Trophoblast cell (in vitro differentiated cells and primary cell): ENCODE measurements around the gene MYO3A.

ENCODE experiments used
- DNase-seq, 2 donors: peaks; one replicate each; pipeline ENCODE4 v3.0.0-alpha.2; 2016
- H2AFZ ChIP-seq: 2 replicates; pipeline ENCODE4 v1.6.1; 2013; ENCODE audit warnings: low read length, moderate library complexity, mild to moderate bottlenecking; ENCODE audit not compliant: insufficient read depth, poor library complexity
- H2AK5ac ChIP-seq: 2 replicates; pipeline ENCODE4 v1.6.1; 2013; ENCODE audit warnings: mild to moderate bottlenecking, low read length
- H2BK120ac ChIP-seq: 2 replicates; pipeline ENCODE4 v1.6.1; 2013; ENCODE audit warnings: low read length, mild to moderate bottlenecking, moderate library complexity; ENCODE audit not compliant: insufficient read depth, poor library complexity
- H2BK12ac ChIP-seq: 2 replicates; pipeline ENCODE4 v1.6.1; 2013; ENCODE audit warnings: mild to moderate bottlenecking, low read length, moderate library complexity
- H2BK5ac ChIP-seq: 2 replicates; pipeline ENCODE4 v1.6.1; 2013; ENCODE audit warnings: low read length, low read depth, moderate library complexity, mild to moderate bottlenecking; ENCODE audit not compliant: poor library complexity
- H3K14ac ChIP-seq: 2 replicates; pipeline ENCODE4 v1.6.1; 2013; ENCODE audit warnings: mild to moderate bottlenecking, low read length
- H3K18ac ChIP-seq: 2 replicates; pipeline ENCODE4 v1.6.1; 2013; ENCODE audit warnings: mild to moderate bottlenecking, low read length
- H3K23ac ChIP-seq: 2 replicates; pipeline ENCODE4 v1.6.1; 2013; ENCODE audit warnings: low read length
- H3K27ac ChIP-seq: 2 replicates; pipeline ENCODE4 v1.5.1; 2013; ENCODE audit warnings: low read depth, mild to moderate bottlenecking, inconsistent platforms, low read length, moderate library complexity
- H3K27me3 ChIP-seq: 2 replicates; pipeline ENCODE4 v1.6.1; 2013; ENCODE audit warnings: inconsistent platforms, mild to moderate bottlenecking, low read length, moderate library complexity; ENCODE audit not compliant: insufficient read depth
- H3K36me3 ChIP-seq, 2 experiments: 1 replicate in 1 of 2; 2 replicates in 1 of 2; pipeline ENCODE4 v1.6.1; 2013; ENCODE audit warnings: low read length in 2 of 2, mild to moderate bottlenecking in 2 of 2, moderate library complexity in 1 of 2; ENCODE audit not compliant: insufficient read depth in 2 of 2, control insufficient read depth in 1 of 2
- H3K4ac ChIP-seq: 2 replicates; pipeline ENCODE4 v1.6.1; 2013; ENCODE audit warnings: low read depth, mild to moderate bottlenecking, low read length, moderate library complexity
- H3K4me1 ChIP-seq, 2 experiments: 1 replicate in 1 of 2; 2 replicates in 1 of 2; pipeline ENCODE4 v1.6.1; 2013; ENCODE audit warnings: low read length in 2 of 2, mild to moderate bottlenecking in 2 of 2, moderate library complexity in 1 of 2; ENCODE audit not compliant: insufficient read depth in 2 of 2, control insufficient read depth in 1 of 2
- H3K4me2 ChIP-seq: 2 replicates; pipeline ENCODE4 v1.6.1; 2013; ENCODE audit warnings: inconsistent platforms, mild to moderate bottlenecking, low read length, moderate library complexity
- H3K4me3 ChIP-seq: 2 replicates; pipeline ENCODE4 v1.5.1; 2013; ENCODE audit warnings: mild to moderate bottlenecking, low read depth, low read length, inconsistent platforms
- H3K79me1 ChIP-seq: one replicate; pipeline ENCODE4 v1.6.1; 2013; ENCODE audit warnings: low read length
- H3K79me2 ChIP-seq: 2 replicates; pipeline ENCODE4 v1.6.1; 2013; ENCODE audit warnings: low read length, mild to moderate bottlenecking; ENCODE audit not compliant: control insufficient read depth, insufficient read depth, poor library complexity
- H3K9ac ChIP-seq: 2 replicates; pipeline ENCODE4 v1.6.1; 2013; ENCODE audit warnings: mild to moderate bottlenecking, low read length
- H3K9me3 ChIP-seq: 2 replicates; pipeline ENCODE4 v1.6.1; 2013; ENCODE audit warnings: low read depth, mild to moderate bottlenecking, control low read depth, inconsistent platforms, low read length; ENCODE audit not compliant: insufficient read depth
- H4K12ac ChIP-seq: 2 replicates; pipeline ENCODE4 v1.6.1; 2013; ENCODE audit warnings: low read depth, mild to moderate bottlenecking, low read length, moderate library complexity
- H4K8ac ChIP-seq: 2 replicates; pipeline ENCODE4 v1.6.1; 2013; ENCODE audit warnings: low read depth, mild to moderate bottlenecking, low read length, moderate library complexity
- H4K91ac ChIP-seq: one replicate; pipeline ENCODE4 v1.6.1; 2013; ENCODE audit warnings: low read depth, mild to moderate bottlenecking, low read length, moderate library complexity
- WGBS: extraction: QIAGEN DNeasy Blood & Tissue Kit; methylation state at CpG from one replicate; pipeline ENCODE4 v1.1.7; 2013; ENCODE audit warnings: missing lambda C conversion rate; ENCODE audit not compliant: insufficient read length, insufficient coverage; ENCODE audit errors: extremely low coverage; 5-methylcytosine and 5-hydroxymethylcytosine counted together

Gene MYO3A

DNA sequence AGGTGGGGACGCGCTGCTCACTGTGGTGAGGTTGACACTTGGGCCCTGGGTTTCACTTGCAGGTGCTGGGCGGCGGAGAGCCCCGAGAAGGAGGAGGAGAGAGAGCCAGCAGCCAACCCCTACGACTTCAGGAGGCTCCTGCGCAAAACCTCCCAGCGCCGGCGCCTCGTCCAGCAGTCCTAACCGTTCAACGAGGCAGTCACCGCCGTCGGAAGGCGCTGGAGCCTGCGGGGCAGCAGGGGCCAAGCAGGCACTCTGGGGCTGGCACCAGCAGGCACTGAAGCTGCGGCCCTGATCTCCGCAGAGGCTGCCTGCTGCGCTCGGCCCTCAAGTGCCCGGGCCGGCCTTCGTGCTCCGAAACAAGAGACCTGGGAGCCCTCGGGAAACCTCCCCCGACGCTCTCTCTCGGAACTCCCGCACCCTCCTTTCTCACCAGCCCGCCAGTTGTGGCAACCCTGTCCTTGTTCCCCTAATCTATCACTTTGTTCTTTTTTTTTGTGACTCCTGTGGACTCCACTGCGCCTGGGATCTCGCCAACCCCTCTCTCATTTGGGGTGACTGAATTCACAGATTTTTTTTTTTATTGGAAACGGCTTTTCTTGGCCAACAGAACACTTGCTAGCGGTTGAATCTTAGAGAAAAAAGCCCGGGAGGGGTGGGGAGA lies 277.9 kb downstream of the MYO3A start:
- WGBS: no CpG with 5 or more reads among the region's 37 CpGs
- no peak overlapping the region for H4K91ac ChIP-seq

GRCh38 chr10:26212511-26212910 lies 278.5 kb downstream of the MYO3A start:
- H3K9ac ChIP-seq: no peak overlapping the region
- H3K9me3 ChIP-seq: peaks cover 7% of the 10 kb centered on the region
- H3K4me3 ChIP-seq: no peak overlapping the region
- no peak overlapping the region for H3K23ac ChIP-seq
- no peak overlapping the region for H2BK12ac ChIP-seq
- H4K8ac ChIP-seq: no peak overlapping the region
- H2BK120ac ChIP-seq: no peak overlapping the region
- no peak for DNase-seq
- no peak overlapping the region for H2AFZ ChIP-seq
- no peak overlapping the region for H4K12ac ChIP-seq
- no peak overlapping the region for H3K14ac ChIP-seq
- H3K4me2 ChIP-seq: no peak overlapping the region
- no peak overlapping the region for H3K27ac ChIP-seq
- H4K91ac ChIP-seq: no peak overlapping the region
- H2AK5ac ChIP-seq: no peak overlapping the region
- H3K27me3 ChIP-seq: peaks cover 69% of the 10 kb centered on the region
- no peaks in the 10 kb centered on the region for H3K79me2 ChIP-seq
- H3K4ac ChIP-seq: no peak overlapping the region
- no CpG with 5 or more reads among the region's 12 CpGs for WGBS
- no peaks in the 10 kb centered on the region for H3K36me3 ChIP-seq
- no peak overlapping the region for H3K18ac ChIP-seq
- H3K79me1 ChIP-seq: no peaks in the 10 kb centered on the region
- peaks cover 8 to 11% of the 10 kb centered on the region in 2 experiments for H3K4me1 ChIP-seq
- no peak overlapping the region for H2BK5ac ChIP-seq

More for the DNA sequence above, 277.9 kb downstream of the MYO3A start:
- Histone ChIP-seq H4K8ac (no peak overlapping the region), H3K27me3 (peaks cover 63% of the 10 kb centered on the region), H3K27ac (no peak overlapping the region), H3K36me3 (no peaks in the 10 kb centered on the region), H4K12ac (no peak overlapping the region), H3K79me1 (no peaks in the 10 kb centered on the region), H3K4me3 (no peak overlapping the region), H3K4me2 (no peak overlapping the region), H2AFZ (no peak overlapping the region), H3K23ac (no peak overlapping the region), H3K9me3 (peaks cover 7% of the 10 kb centered on the region), H3K79me2 (no peaks in the 10 kb centered on the region), H2BK12ac (no peak overlapping the region), H3K4me1 (peaks cover 6 to 11% of the 10 kb centered on the region in 2 experiments), H2AK5ac (no peak overlapping the region), H3K14ac (no peak overlapping the region), H2BK120ac (no peak overlapping the region), H3K4ac (no peak overlapping the region), H3K9ac (no peak overlapping the region), H3K18ac (no peak overlapping the region), H2BK5ac (no peak overlapping the region)
- DNase-seq: no peak

DNA sequence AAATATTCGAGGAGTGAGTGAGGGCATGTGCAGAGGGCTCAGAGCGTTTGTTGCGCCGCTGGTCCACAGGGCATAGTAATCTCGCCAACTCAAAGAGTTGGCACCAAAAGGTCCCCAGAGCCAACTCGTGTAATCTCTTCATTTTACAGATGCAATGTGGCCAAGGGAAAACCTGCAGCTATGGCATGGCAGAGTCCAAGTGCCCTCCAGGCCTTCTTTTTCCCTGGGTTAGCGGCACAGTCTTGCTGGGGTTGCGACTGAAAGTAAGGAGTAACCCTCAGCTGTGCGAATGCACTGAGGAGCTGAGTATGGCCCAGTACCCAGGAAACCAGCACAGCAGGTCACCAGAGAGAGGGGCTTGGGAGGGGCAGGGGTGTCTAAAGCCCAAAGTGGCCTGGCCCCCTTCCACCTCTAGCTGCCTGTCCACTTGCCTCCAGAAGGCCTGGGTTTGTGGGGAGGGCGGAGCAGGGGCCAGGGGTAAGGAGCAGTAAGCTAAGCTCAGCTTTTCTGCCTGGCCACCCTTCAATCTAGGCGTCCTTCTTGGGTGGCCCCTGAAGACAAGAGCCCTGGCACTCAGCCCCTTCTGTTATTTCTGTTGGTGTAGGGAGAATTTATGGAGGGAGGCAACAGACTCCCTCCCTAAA lies 279.2 kb downstream of the MYO3A start:
- Histone ChIP-seq H3K9ac (no peak overlapping the region), H3K4ac (no peak overlapping the region), H3K79me1 (no peaks in the 10 kb centered on the region), H3K27me3 (peaks cover 77% of the 10 kb centered on the region), H3K4me1 (peaks cover 14 to 15% of the 10 kb centered on the region in 2 experiments), H2AK5ac (no peak overlapping the region), H4K8ac (no peak overlapping the region), H3K36me3 (no peaks in the 10 kb centered on the region), H2BK120ac (no peak overlapping the region), H3K9me3 (peaks cover 7% of the 10 kb centered on the region), H2AFZ (no peak overlapping the region), H3K4me3 (no peak overlapping the region), H3K23ac (peak overlapping the region; percentile 24), H2BK5ac (no peak overlapping the region), H2BK12ac (no peak overlapping the region), H3K27ac (no peak overlapping the region), H3K14ac (no peak overlapping the region), H4K91ac (no peak overlapping the region), H3K79me2 (no peaks in the 10 kb centered on the region), H4K12ac (no peak overlapping the region), H3K18ac (no peak overlapping the region), H3K4me2 (no peak overlapping the region)
- DNase-seq: no peak
- WGBS: no CpG with 5 or more reads among the region's 11 CpGs

DNA sequence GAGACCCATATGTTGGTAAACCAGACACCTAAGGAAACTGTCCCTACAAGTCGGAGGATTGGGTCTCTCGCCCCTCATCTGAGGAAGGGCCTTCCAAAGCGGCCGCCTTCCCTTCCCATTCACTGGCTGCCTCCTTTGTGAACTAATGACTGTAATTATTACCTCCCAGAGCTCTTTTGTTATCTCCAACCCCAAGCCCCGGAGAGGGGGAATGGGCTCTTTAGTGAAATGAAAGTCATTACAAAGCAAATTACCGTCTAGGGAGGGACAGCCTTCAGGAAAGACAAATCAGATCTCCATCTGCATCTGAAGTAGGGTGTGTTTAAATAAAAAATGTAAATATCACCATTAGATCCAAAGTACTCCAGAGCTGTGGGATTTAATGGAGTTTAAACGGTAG lies 280.0 kb downstream of the MYO3A start:
- Histone ChIP-seq H4K12ac (no peak overlapping the region), H3K18ac (no peak overlapping the region), H3K14ac (no peak overlapping the region), H3K79me1 (no peaks in the 10 kb centered on the region), H3K4me3 (no peak overlapping the region), H2AFZ (no peak overlapping the region), H3K9ac (no peak overlapping the region), H3K4me1 (peaks cover 14 to 15% of the 10 kb centered on the region in 2 experiments), H3K36me3 (no peaks in the 10 kb centered on the region), H3K27ac (no peak overlapping the region), H2BK120ac (no peak overlapping the region), H2BK12ac (no peak overlapping the region), H3K79me2 (no peaks in the 10 kb centered on the region), H2AK5ac (no peak overlapping the region), H3K4me2 (no peak overlapping the region), H3K9me3 (peaks cover 7% of the 10 kb centered on the region), H2BK5ac (no peak overlapping the region), H3K27me3 (peaks cover 79% of the 10 kb centered on the region), H4K91ac (no peak overlapping the region), H3K4ac (no peak overlapping the region), H3K23ac (no peak overlapping the region), H4K8ac (no peak overlapping the region)
- WGBS: no CpG with 5 or more reads among the region's 7 CpGs
- no peak for DNase-seq
